Caco-2 (cell line): ENCODE data around the gene AGBL5. TPM values are rescaled to one million over a fixed set of nuclear protein-coding genes. Genes with fewer than 3 reads are reported as not detected.

ENCODE experiments used
- Bru-seq: library from RNA; stranded (reverse); fragments of 400-500 nt; gene quantifications from one replicate; lab custom pipeline; 2021; lab: Mats Ljungman, UMichigan
- BruChase-seq, 2 experiments: library from RNA; stranded (reverse); fragments of 400-500 nt; gene quantifications; one replicate each; lab custom pipeline; 2021; lab: Mats Ljungman, UMichigan
- BruUV-seq: library from RNA; stranded (reverse); fragments of 400-500 nt; replicated peaks from 2 replicates; lab custom pipeline; 2021; lab: Mats Ljungman, UMichigan
- CTCF ChIA-PET: fragments of 300-600 bp; sonication (Branson Sonifier 250); formaldehyde crosslinking; loops from one replicate; lab custom pipeline; 2022; ENCODE audit warnings: antibody characterized with exemption; lab: Charles Lee
- POLR2A ChIA-PET: fragments of 300-600 bp; sonication (Branson Sonifier 250); formaldehyde crosslinking; loops from one replicate; lab custom pipeline; 2022; ENCODE audit warnings: antibody characterized with exemption; lab: Charles Lee
- DNase-seq, 2 experiments: peaks; one replicate each; pipeline versions ENCODE4 v3.0.0 to v3.0.0-alpha.2; 2020 to 2022
- H3K27me3 ChIP-seq: replicated peaks from 2 replicates; pipeline ENCODE4 v1.6.0; 2011; ENCODE audit warnings: low read length; ENCODE audit not compliant: control insufficient read depth, insufficient read depth
- H3K36me3 ChIP-seq: 2 replicates; pipeline ENCODE4 v1.5.1; 2011; ENCODE audit warnings: low read length; ENCODE audit not compliant: control insufficient read depth, insufficient read depth
- H3K4me1 ChIP-seq: fragments of 250-450 bp; sonication (Bioruptor Pico); 2 replicates; pipeline ENCODE4 v1.5.1; 2020; ENCODE audit warnings: mild to moderate bottlenecking
- H3K4me3 ChIP-seq: 2 replicates; pipeline ENCODE4 v1.5.1; 2011; ENCODE audit warnings: low read depth, mild to moderate bottlenecking, control low read depth, low read length
- H3K9me3 ChIP-seq: fragments of 250-450 bp; sonication (Bioruptor Pico); 2 replicates; pipeline ENCODE4 v1.5.1; 2020; ENCODE audit warnings: mild to moderate bottlenecking, moderate library complexity
- H3K27ac Mint-ChIP-seq: one replicate; pipeline ENCODE4 v1.8.0; 2022; ENCODE audit warnings: mixed read lengths; ENCODE audit not compliant: unreplicated experiment
- H3K27me3 Mint-ChIP-seq: one replicate; pipeline ENCODE4 v1.8.0; 2022; ENCODE audit warnings: mixed read lengths; ENCODE audit not compliant: insufficient read depth, unreplicated experiment
- H3K36me3 Mint-ChIP-seq: one replicate; pipeline ENCODE4 v1.8.0; 2022; ENCODE audit warnings: mild to moderate bottlenecking, mixed read lengths; ENCODE audit not compliant: insufficient read depth, unreplicated experiment
- H3K4me1 Mint-ChIP-seq: one replicate; pipeline ENCODE4 v1.8.0; 2022; ENCODE audit warnings: low read depth, mixed read lengths; ENCODE audit not compliant: unreplicated experiment
- H3K4me3 Mint-ChIP-seq: one replicate; pipeline ENCODE4 v1.8.0; 2022; ENCODE audit warnings: mild to moderate bottlenecking, moderate library complexity, mixed read lengths; ENCODE audit not compliant: unreplicated experiment
- H3K9me3 Mint-ChIP-seq: one replicate; pipeline ENCODE4 v1.8.0; 2022; ENCODE audit warnings: mixed read lengths; ENCODE audit not compliant: unreplicated experiment
- CTCF ChIP-seq, 2 experiments: fragments of 200-600 bp in 1 of 2; IDR thresholded peaks; 1 replicate in 1 of 2; 2 replicates in 1 of 2; pipeline versions ENCODE4 v1.5.1 to v1.8.0; 2011 to 2022; ENCODE audit warnings: antibody characterized with exemption in 1 of 2, control low read depth in 1 of 2, inconsistent platforms in 1 of 2, low read depth in 1 of 2, low read length in 1 of 2, mild to moderate bottlenecking in 1 of 2, moderate library complexity in 1 of 2; ENCODE audit not compliant: insufficient read depth in 1 of 2, severe bottlenecking in 1 of 2, unreplicated experiment in 1 of 2
- intact Hi-C: fragments of 100-400 bp; cut with micrococcal nuclease; formaldehyde crosslinking; loops from one replicate; pipeline ENCODE4 v1.10.0; 2022; ENCODE audit not compliant: unreplicated experiment
- long read RNA-seq: library from polyadenylated mRNA; stranded (forward); transcript quantifications from one replicate; pipeline ENCODE4 v2.0.0, GENCODE V29; 2022
- total RNA-seq: library from RNA; stranded (reverse); gene quantifications from 2 replicates; pipeline ENCODE4 v1.2.3, GENCODE V29; 2022

Gene AGBL5, protein sequence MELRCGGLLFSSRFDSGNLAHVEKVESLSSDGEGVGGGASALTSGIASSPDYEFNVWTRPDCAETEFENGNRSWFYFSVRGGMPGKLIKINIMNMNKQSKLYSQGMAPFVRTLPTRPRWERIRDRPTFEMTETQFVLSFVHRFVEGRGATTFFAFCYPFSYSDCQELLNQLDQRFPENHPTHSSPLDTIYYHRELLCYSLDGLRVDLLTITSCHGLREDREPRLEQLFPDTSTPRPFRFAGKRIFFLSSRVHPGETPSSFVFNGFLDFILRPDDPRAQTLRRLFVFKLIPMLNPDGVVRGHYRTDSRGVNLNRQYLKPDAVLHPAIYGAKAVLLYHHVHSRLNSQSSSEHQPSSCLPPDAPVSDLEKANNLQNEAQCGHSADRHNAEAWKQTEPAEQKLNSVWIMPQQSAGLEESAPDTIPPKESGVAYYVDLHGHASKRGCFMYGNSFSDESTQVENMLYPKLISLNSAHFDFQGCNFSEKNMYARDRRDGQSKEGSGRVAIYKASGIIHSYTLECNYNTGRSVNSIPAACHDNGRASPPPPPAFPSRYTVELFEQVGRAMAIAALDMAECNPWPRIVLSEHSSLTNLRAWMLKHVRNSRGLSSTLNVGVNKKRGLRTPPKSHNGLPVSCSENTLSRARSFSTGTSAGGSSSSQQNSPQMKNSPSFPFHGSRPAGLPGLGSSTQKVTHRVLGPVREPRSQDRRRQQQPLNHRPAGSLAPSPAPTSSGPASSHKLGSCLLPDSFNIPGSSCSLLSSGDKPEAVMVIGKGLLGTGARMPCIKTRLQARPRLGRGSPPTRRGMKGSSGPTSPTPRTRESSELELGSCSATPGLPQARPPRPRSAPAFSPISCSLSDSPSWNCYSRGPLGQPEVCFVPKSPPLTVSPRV
- 31.4 and 34.1 TPM in 2 replicates for total RNA-seq
- Bru-seq, nascent RNA, result percentile 54 among the genes with signal in this experiment
- BruChase-seq, experiment 1, labeled RNA remaining after a 2-hour chase, result percentile 52 among the genes with signal in this experiment
- percentile 65 among the genes with signal in this experiment for BruChase-seq, experiment 2, labeled RNA remaining after a 6-hour chase
- long read RNA-seq, transcript AGBL5-210 (7 exons, 1,850 nt), result minor isoform, 5 of 79 reads
- long read RNA-seq, transcript AGBL5-201 (11 exons, 2,382 nt), result major isoform, 20 of 79 reads
- long read RNA-seq, partial matches to known transcripts, result 7 of 79 reads
- long read RNA-seq, other reads (novel, unspliced or antisense), result 45 of 79 reads

GRCh38 chr2:27050996-27051901, at the start of gene AGBL5:
TSS of gene AGBL5 (plus strand) at chr2:27051668. CDS start at chr2:27052959, 1,291 bp downstream.
- H3K27ac Mint-ChIP-seq, result peak within 1 kb of the TSS; percentile 100
- TF ChIP-seq CTCF (IDR thresholded peaks at IDR 0.05; ENCODE audit: insufficient read depth in 1 of 2, low read depth in 1 of 2, low read length in 1 of 2, severe bottlenecking in 1 of 2, unreplicated experiment in 1 of 2), result no peak
- peaks cover 31% of the 10 kb centered on the region for H3K4me1 Mint-ChIP-seq
- H3K27me3 Mint-ChIP-seq, result peaks cover 10% of the 10 kb centered on the region
- peaks cover 9% of the 10 kb centered on the region for H3K9me3 Mint-ChIP-seq
- Histone ChIP-seq H3K4me1 (0 out of 2 replicates have a peak, but pooled peaks cover 6% of the 10 kb centered on the region), H3K27me3 (no peaks in the 10 kb centered on the region), H3K9me3 (no peaks in the 10 kb centered on the region), H3K4me3 (peak within 1 kb of the TSS; percentile 96), H3K36me3 (no peaks in the 10 kb centered on the region)
- ChIA-PET POLR2A (interaction anchor here (0.7 to 2.5 kb wide), 5 partner anchors 12 to 107 kb away, joined by 3 to 27 read pairs (median 6); partner anchors contain the start of genes OST4 and TMEM214), CTCF (interaction anchor here (0.6 to 3.3 kb wide), 10 partner anchors 8 to 302 kb away, joined by 3 to 21 read pairs (median 5); partner anchors contain the start of genes KHK and OST4)
- no TSS peak for BruUV-seq
- intact Hi-C loops, result loop anchor here (1.0 kb wide), 5 partner anchors 19 to 90 kb away; partner anchors contain the start of genes KHK, OST4 and TMEM214
- H3K36me3 Mint-ChIP-seq, result peaks cover 53% of the 10 kb centered on the region
- H3K4me3 Mint-ChIP-seq, result peak within 1 kb of the TSS; percentile 80
- DNase-seq, result peak; percentile 97

- no peak overlapping the region for H3K4me3 ChIP-seq
- no TSS peak for BruUV-seq
- H3K36me3 ChIP-seq, result no peaks in the 10 kb centered on the region
- no peaks in the 10 kb centered on the region for H3K9me3 Mint-ChIP-seq
- peaks cover 4% of the 10 kb centered on the region for H3K4me1 Mint-ChIP-seq
- no peaks in the 10 kb centered on the region for H3K27me3 Mint-ChIP-seq
- no peaks in the 10 kb centered on the region for H3K9me3 ChIP-seq
- no peak for DNase-seq
- CTCF ChIA-PET, result no interaction called here
- no peak overlapping the region for H3K27ac Mint-ChIP-seq
- H3K4me3 Mint-ChIP-seq, result no peak overlapping the region
- no peaks in the 10 kb centered on the region for H3K36me3 Mint-ChIP-seq
- intact Hi-C loops, result no loop called here
- no peaks in the 10 kb centered on the region for H3K27me3 ChIP-seq
- POLR2A ChIA-PET, result interaction anchor here (0.6 kb wide), 1 partner anchor 61 kb away, joined by 3 read pairs; no protein-coding TSS in a partner anchor
- no peak for TF ChIP-seq CTCF (IDR thresholded peaks at IDR 0.05; ENCODE audit: insufficient read depth in 1 of 2, low read depth in 1 of 2, low read length in 1 of 2, severe bottlenecking in 1 of 2, unreplicated experiment in 1 of 2)
- peaks cover 6% of the 10 kb centered on the region for H3K4me1 ChIP-seq
These were observed 49.5 kb upstream of the AGBL5 start for GRCh38 chr2:27001950-27002349.
